Neural progenitor cell (in vitro differentiated cells): Measurements from ENCODE around the gene TMEM14A.

Experiments used
- EZH2 ChIP-seq: fragments of 200-600 bp; sonication (generic); IDR thresholded peaks from 2 replicates; pipeline ENCODE4 v1.6.1; 2017; ENCODE audit warnings: antibody characterized with exemption, mild to moderate bottlenecking, moderate library complexity
- EZH2phosphoT487 ChIP-seq: fragments of 200-600 bp; sonication (generic); IDR thresholded peaks from 2 replicates; pipeline ENCODE4 v1.6.1; 2017; ENCODE audit warnings: antibody characterized with exemption
- TF ChIP-seq, protein P1 (sequence below): fragments of 200-600 bp; sonication (generic); IDR thresholded peaks from 2 replicates; pipeline ENCODE4 v1.5.1; 2017; ENCODE audit warnings: antibody characterized with exemption, mild to moderate bottlenecking

GRCh38 chr6:52731719-52732118, 60.8 kb downstream of the TMEM14A start:
- TF ChIP-seq EZH2 (no peak), EZH2phosphoT487 (no peak)
- TF ChIP-seq, protein P1, sequence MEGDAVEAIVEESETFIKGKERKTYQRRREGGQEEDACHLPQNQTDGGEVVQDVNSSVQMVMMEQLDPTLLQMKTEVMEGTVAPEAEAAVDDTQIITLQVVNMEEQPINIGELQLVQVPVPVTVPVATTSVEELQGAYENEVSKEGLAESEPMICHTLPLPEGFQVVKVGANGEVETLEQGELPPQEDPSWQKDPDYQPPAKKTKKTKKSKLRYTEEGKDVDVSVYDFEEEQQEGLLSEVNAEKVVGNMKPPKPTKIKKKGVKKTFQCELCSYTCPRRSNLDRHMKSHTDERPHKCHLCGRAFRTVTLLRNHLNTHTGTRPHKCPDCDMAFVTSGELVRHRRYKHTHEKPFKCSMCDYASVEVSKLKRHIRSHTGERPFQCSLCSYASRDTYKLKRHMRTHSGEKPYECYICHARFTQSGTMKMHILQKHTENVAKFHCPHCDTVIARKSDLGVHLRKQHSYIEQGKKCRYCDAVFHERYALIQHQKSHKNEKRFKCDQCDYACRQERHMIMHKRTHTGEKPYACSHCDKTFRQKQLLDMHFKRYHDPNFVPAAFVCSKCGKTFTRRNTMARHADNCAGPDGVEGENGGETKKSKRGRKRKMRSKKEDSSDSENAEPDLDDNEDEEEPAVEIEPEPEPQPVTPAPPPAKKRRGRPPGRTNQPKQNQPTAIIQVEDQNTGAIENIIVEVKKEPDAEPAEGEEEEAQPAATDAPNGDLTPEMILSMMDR, result no peak
